Urinary bladder (tissue), 4 donors: ENCODE data around the gene LRRC4C. TPM values are rescaled to one million over a fixed set of nuclear protein-coding genes. Genes with fewer than 3 reads are reported as not detected.
"Not testable (repeated sequence)": the region's sequence is repeated elsewhere in the genome, so short reads cannot be mapped to it uniquely, and the experiment has no call there.

ENCODE experiments used
- DNase-seq: peaks from one replicate; pipeline ENCODE4 v3.0.0-alpha.2; 2015; ENCODE audit errors: extremely low spot score
- H3K27ac ChIP-seq: one replicate; pipeline ENCODE4 v1.5.1; 2013; ENCODE audit warnings: low read depth, mild to moderate bottlenecking, moderate library complexity
- H3K36me3 ChIP-seq: one replicate; pipeline ENCODE4 v1.6.1; 2013; ENCODE audit warnings: mild to moderate bottlenecking, moderate library complexity; ENCODE audit not compliant: insufficient read depth
- H3K4me1 ChIP-seq: one replicate; pipeline ENCODE4 v1.6.1; 2013; ENCODE audit warnings: mild to moderate bottlenecking, moderate library complexity; ENCODE audit not compliant: insufficient read depth
- H3K4me3 ChIP-seq: one replicate; pipeline ENCODE4 v1.5.1; 2013; ENCODE audit warnings: low read depth, low read length
- WGBS: extraction: QIAGEN DNeasy Blood & Tissue Kit; methylation state at CpG from one replicate; pipeline ENCODE4 v1.1.7; 2013; 5-methylcytosine and 5-hydroxymethylcytosine counted together
- polyA plus RNA-seq: library from polyadenylated mRNA; stranded (reverse); fragments of 200-250 nt; gene quantifications from one replicate; pipeline ENCODE4 v1.2.3, GENCODE V29; 2013
- total RNA-seq: library from RNA; depleted of rRNA; stranded (reverse); fragments of >200 nt; gene quantifications from one replicate; pipeline ENCODE4 v1.2.3, GENCODE V29; 2014
- donor health status: healthy with polysubstance abuse.
- donor health status: healthy.

The LRRC4C gene
- total and polyA plus RNA-seq, 2 donors, result 3.0 to 7.2 TPM

DNA sequence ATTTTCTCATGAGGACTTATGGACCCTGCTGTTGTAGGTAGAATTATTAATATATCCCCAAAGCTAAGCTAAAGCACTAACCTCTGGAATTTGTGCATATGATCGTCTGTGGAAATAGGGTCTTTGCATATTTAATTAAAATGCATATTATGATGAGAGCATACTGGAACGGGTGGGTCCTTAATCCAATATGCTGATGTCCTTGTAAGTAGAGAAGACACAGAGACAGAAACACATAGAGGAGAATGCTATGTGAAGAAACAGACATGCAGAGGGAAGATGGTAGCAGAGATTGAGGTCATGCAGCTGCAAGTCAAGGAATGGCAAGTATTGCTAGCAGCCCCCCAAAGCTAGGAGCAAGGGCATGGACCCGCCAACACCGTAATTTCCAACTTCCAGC, 439.2 kb downstream of the LRRC4C start:
- Histone ChIP-seq H3K4me3 (no peak overlapping the region), H3K36me3 (no peaks in the 10 kb centered on the region), H3K27ac (no peak overlapping the region), H3K4me1 (no peaks in the 10 kb centered on the region)
- WGBS, result 91% methylated on average over 4 of the region's 4 CpGs
- no peak for DNase-seq

DNA sequence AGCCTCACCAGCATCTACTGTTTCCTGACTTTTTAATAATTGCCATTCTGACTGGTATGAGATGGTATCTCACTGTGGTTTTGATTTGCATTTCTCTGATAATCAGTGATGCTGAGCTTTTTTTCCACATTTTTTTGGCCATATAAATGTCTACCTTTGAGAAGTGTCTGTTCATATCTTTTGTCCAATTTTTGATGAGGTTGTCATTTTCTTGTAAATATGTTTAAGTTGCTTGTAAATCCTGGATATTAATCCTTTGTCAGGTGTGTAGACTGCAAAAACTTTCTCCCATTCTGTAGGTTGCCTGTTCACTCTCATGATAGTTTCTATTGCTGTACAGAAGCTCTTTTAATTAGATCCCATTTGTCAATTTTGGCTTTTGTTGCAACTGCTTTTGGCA, 439.8 kb downstream of the LRRC4C start:
- H3K4me1 ChIP-seq, DNase-seq, H3K4me3 ChIP-seq, H3K36me3 ChIP-seq, H3K27ac ChIP-seq: not testable (repeated sequence)

DNA sequence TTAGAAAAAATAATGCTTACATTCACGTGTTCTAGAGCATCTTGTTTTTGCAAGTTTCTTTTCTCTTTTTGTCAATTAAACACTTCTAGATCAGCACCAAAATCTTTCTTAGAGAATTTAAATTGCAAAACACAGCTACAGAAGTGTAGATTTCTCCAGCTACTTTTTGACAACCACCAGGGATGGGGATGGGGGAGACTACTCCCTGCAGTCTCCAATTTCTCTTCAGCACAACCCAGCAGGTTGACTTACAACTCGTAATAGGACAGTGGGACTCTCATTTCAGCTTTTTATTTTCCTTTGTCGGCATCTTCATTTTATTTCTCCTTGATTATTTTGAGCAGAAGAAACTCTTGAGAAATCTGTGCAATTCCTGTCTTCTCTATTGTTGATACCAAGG, 441.2 kb downstream of the LRRC4C start:
- DNase-seq, result no peak

DNA sequence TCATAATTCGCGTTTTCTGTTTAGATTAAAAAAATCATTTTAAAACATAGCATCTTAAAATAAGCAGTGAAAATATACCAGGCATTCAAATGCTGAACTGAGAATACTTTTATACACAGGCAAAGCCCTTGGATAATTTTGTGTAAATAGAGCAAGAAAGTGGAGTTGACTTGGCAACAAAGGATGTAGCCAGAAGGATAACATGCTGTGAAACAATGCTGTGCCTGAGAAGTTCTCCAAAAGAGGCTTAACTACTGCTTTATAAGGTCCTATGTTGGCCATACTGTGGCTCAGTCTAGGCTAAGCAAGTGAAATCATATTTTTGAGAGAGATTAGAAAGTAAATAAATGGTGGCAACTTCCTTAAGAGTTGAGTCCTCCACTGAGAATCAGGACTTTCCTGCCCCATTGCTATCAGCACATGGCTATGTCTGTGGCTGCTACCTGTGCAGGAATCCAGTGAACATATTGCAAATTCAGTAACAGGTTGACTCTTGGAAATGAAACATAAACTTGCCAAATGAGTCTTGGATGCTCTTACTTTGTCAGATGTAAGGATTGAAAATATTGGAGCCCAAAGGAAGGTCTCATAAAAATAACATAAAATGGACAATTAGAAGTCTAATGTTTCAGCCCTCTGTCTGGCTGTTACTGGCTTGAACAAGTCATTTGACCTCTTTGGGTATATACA, 448.9 kb downstream of the LRRC4C start:
- no peak for DNase-seq
- 25% methylated on average over 2 of the region's 2 CpGs for WGBS
- no peaks in the 10 kb centered on the region for H3K36me3 ChIP-seq
- no peak overlapping the region for H3K4me3 ChIP-seq
- H3K27ac ChIP-seq, result no peak overlapping the region
- H3K4me1 ChIP-seq, result no peaks in the 10 kb centered on the region

More for the DNA sequence above, 441.2 kb downstream of the LRRC4C start:
- Histone ChIP-seq H3K4me1 (no peaks in the 10 kb centered on the region), H3K4me3 (no peak overlapping the region), H3K36me3 (no peaks in the 10 kb centered on the region), H3K27ac (no peak overlapping the region)
- 51% methylated on average over 3 of the region's 3 CpGs for WGBS

DNA sequence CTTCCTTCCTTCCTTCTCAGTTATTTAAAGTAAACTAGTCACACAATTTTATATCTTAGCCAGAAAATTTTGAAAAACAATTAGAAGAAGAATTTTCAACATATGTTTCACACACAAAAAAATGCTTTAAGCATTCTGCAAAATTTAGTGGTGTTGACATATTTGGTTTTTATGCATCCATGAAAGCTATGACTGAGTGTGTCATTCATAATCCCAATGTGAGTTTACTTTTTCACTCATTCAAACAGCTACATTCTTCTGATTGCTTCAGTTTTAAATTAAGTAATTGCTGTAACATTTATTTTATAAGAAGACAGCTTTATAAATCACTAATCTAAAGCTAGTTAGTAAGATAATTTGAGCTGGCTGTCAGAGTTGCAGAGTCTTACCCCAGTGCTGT, 453.5 kb downstream of the LRRC4C start:
- no peak overlapping the region for H3K27ac ChIP-seq
- no peaks in the 10 kb centered on the region for H3K36me3 ChIP-seq
- no peak for DNase-seq
- H3K4me3 ChIP-seq, result no peak overlapping the region
- no peaks in the 10 kb centered on the region for H3K4me1 ChIP-seq

DNA sequence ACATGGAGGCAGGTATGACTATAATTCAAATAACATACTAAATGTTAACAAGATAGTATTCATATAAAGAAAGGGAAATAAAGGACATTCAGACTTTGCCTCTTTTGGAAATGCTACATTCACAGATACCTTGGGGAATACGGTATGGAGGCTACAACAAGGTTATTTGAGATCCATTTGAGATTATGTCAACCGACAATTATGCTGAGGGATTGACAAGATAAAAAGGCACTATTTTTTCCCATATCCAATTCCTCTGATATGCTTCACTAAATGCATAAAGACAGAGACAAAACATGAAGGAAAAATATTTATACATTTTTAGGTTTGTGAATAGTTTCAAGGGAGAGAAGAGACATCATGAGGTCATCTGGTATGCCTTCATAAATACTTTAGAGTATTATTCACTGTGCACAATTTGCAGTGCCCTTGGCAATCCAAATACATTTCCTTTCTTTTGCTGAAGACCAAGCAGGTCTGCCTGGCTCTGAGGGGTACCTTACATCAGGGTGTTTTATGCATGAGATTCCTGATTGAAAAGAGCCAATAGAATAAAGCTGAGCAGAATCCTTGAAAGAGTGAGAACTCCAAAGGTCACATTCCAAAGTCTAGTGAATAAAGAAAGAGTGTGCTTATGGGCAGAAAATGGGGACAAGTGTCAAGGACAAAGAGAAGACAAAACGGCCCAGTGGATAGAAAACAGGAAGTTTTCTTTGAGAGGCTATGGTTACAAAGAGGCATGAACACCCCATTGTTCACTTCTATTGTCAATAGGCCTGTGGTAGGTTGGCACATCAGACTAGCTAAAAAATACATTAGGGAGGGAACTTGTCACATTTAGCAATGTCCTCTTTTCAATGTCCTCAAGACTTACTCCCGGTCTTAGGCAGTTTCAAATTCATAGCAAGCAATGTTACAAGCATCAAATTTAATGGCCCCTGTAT, 455.8 kb downstream of the LRRC4C start:
- WGBS, result 61% methylated on average over 4 of the region's 4 CpGs

DNA sequence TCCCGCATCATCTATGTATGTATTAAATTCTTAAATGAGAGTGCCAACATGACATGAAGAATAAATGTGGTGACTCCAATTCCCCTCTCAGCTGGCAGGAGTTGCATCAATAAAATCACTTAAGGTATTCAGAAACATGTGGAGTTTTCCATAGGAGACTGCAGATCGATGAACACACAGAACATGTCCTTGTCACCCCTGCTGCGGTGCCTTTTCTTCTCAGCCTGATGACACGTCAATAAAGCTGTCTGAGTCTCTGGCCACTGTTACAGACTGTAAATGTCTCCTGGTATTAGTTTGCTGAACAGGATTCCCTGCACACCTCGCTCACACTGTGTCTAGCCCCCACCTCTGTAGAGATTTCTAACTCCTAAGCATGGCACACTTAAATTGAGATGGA, 460.5 kb downstream of the LRRC4C start:
- DNase-seq, result no peak
- Histone ChIP-seq H3K36me3 (no peaks in the 10 kb centered on the region), H3K27ac (no peak overlapping the region), H3K4me3 (no peak overlapping the region), H3K4me1 (no peaks in the 10 kb centered on the region)
- WGBS, result 56% methylated on average over 5 of the region's 5 CpGs

More for the DNA sequence above, 455.8 kb downstream of the LRRC4C start:
- Histone ChIP-seq H3K4me3 (no peak overlapping the region), H3K27ac (no peak overlapping the region), H3K4me1 (no peaks in the 10 kb centered on the region), H3K36me3 (no peaks in the 10 kb centered on the region)
- DNase-seq, result no peak

DNA sequence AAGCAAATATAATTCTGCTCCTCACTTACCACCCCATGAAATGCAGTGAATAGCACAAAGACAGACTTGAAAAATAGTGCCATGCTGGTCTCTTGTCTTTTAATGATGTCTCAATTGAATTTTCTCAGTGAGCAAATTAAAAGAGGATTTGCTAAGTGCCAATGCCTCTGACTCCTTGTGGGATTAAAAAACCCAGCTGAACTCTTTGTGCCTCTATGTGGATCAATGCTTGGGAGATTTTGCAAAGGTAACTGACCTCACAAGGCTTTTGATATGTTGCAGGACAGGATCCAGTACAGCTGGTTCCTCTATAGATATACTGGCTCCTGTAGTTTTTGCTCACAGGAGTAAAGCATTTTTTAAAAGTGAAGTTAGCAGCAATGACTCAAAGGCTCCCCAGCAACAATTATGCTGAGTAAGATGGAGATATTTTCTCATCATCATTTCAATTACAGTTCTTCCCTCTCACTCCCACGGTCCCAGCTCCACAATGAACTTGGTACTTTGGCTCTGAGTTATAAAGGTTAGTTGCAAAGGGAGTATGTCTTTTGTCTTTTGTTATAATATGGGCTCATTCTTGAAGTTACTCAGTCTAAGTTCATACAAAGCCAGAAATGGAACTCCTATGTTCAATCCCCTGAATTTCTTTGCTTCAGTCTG, 471.5 kb downstream of the LRRC4C start:
- Histone ChIP-seq H3K36me3 (no peaks in the 10 kb centered on the region), H3K4me1 (no peaks in the 10 kb centered on the region), H3K4me3 (no peak overlapping the region), H3K27ac (no peak overlapping the region)
- WGBS, result 54% methylated on average over 1 of the region's 1 CpG
- no peak for DNase-seq

DNA sequence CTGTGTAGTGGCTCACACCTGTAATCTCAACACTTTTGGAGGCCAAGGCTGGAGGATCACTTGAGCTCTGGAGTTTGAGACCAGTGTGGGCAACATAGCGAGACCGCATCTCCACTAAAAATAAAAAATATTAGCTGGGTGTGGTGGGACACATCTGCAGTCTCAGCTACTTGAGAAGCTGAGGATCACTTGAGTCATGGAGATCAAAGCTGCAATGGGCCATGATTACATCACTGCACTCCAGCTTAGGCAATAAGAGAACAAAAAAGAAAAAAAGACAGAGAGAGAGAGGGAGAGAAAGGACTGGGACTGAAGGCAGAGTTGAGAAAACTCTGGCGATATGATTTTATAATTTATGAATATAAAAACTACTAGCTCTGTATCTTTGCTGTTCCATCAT, 473.1 kb downstream of the LRRC4C start:
- Histone ChIP-seq H3K4me1 (no peaks in the 10 kb centered on the region), H3K4me3 (no peak overlapping the region), H3K27ac (no peak overlapping the region), H3K36me3 (no peaks in the 10 kb centered on the region)
- 96% methylated on average over 3 of the region's 3 CpGs for WGBS
- DNase-seq, result no peak

DNA sequence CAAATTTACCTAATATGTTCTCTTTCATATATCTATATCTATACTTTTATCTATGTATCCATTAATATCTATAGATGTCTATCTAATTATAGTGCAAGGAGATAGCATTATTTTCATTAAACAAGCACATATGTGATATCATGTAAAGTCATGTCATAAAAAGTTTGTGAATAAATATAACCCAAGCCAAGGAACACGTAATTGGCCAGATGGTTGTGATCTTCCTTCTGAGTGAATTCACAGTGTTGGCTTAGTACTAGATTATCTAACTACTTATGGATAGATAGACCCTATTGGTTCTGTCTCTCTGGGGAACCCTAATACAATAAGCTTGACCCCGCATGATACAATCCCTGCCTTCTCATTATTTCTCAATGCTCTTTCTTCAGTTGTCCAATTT, 484.4 kb downstream of the LRRC4C start:
- 68% methylated on average over 2 of the region's 2 CpGs for WGBS
- no peaks in the 10 kb centered on the region for H3K4me1 ChIP-seq
- no peak for DNase-seq
- H3K27ac ChIP-seq, result no peak overlapping the region
- no peak overlapping the region for H3K4me3 ChIP-seq
- no peaks in the 10 kb centered on the region for H3K36me3 ChIP-seq

DNA sequence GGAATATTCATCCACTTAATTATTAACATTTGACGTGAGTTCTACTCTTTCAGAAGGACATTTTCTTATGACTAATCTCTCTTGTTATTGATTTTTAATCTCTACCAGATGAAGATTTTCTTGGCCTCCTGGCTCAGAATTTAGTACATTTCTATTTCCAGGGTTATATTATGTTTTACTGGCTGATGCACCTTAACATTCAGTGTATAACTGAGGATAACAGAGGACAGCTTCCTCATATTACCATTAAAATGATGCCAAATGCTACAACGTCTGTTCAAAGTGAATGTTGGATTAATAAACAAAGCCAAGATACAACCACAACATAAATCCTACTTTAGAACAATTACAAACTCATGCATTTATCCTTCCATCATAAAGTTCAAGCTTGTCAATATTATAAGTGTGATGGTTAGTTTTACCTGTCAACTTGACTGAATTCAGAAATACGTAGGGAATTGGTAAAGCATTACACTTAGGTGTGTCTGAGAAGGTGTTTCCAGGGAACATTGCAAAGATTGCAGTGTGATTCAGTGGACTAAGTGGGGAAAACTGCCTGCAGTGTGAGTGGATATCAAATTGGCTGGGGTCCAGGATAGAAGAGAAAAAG, 485.2 kb downstream of the LRRC4C start:
- no peak for DNase-seq
- 62% methylated on average over 3 of the region's 3 CpGs for WGBS
- Histone ChIP-seq H3K36me3 (no peaks in the 10 kb centered on the region), H3K4me3 (no peak overlapping the region), H3K4me1 (no peaks in the 10 kb centered on the region), H3K27ac (no peak overlapping the region)

DNA sequence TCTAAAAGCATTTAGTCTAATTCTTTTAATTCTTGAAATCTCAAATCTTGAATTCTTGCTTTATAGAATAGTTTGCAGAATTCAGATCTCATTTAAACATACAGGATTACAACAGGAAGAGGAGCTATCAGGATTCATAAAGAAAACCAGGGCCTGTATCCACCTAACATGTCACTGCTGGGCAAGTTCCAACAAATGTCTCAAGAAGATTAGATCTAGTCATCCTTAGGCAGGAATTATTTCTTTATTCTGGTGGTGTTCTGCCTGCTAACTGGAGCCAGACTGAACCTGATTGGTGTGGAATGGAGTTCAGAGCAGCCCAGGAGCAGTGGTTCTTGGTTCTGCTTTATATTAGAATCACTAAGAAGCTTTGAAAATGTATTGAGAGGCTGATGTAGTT, 500.7 kb downstream of the LRRC4C start:
- DNase-seq, result no peak
- Histone ChIP-seq H3K4me3 (no peak overlapping the region), H3K4me1 (no peaks in the 10 kb centered on the region), H3K27ac (no peak overlapping the region), H3K36me3 (no peaks in the 10 kb centered on the region)

DNA sequence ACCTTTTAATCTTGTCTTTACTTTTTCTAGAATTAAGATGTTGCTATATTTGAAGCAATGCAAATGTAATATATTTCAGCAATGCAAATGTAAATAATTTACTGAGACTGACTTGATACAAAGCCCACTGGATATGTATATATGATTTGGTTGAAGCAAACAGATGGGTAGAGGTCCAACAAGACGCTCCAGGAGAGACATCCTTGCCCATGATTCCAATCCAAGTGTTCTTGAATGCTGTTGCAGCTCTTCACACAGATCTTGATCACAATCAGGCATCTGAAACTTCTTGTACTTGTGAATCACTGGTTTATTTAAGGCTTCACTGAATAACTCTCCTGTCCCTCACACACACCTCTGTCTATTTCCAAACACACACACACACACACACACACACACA, 507.0 kb downstream of the LRRC4C start:
- no peak overlapping the region for H3K27ac ChIP-seq
- WGBS, result 67% methylated on average over 1 of the region's 1 CpG
- H3K36me3 ChIP-seq, result no peaks in the 10 kb centered on the region
- no peak overlapping the region for H3K4me3 ChIP-seq
- DNase-seq, result no peak
- no peaks in the 10 kb centered on the region for H3K4me1 ChIP-seq
